ENCODE data around the gene TRIM24.
"Not testable (repeated sequence)": the region's sequence is repeated elsewhere in the genome, so short reads cannot be mapped to it uniquely, and the experiment has no call there.

GRCh38 chr7:138412077-138412476 is 48.0 kb upstream of the TRIM24 start:
- TF ChIP-seq, protein P1, sequence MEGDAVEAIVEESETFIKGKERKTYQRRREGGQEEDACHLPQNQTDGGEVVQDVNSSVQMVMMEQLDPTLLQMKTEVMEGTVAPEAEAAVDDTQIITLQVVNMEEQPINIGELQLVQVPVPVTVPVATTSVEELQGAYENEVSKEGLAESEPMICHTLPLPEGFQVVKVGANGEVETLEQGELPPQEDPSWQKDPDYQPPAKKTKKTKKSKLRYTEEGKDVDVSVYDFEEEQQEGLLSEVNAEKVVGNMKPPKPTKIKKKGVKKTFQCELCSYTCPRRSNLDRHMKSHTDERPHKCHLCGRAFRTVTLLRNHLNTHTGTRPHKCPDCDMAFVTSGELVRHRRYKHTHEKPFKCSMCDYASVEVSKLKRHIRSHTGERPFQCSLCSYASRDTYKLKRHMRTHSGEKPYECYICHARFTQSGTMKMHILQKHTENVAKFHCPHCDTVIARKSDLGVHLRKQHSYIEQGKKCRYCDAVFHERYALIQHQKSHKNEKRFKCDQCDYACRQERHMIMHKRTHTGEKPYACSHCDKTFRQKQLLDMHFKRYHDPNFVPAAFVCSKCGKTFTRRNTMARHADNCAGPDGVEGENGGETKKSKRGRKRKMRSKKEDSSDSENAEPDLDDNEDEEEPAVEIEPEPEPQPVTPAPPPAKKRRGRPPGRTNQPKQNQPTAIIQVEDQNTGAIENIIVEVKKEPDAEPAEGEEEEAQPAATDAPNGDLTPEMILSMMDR (IDR thresholded peaks at IDR 0.05; ENCODE audit: low read length), result not testable (repeated sequence)
- not testable (repeated sequence) for TF ChIP-seq EZH2 (optimal IDR thresholded peaks at IDR 0.05; ENCODE audit: low read depth, low read length); EZH2phosphoT487 (IDR thresholded peaks at IDR 0.05; ENCODE audit: low read length)

Data from MM.1S (cell line).